ENCODE data around the gene CELA3B. TPM values are rescaled to one million over a fixed set of nuclear protein-coding genes. Genes with fewer than 3 reads are reported as not detected.
A peak's percentile ranks its signal among the peaks of the same experiment; 100 is the strongest.

CELA3B gene
- total RNA-seq, 1 experiment from 2014 or later: not detected

DNA sequence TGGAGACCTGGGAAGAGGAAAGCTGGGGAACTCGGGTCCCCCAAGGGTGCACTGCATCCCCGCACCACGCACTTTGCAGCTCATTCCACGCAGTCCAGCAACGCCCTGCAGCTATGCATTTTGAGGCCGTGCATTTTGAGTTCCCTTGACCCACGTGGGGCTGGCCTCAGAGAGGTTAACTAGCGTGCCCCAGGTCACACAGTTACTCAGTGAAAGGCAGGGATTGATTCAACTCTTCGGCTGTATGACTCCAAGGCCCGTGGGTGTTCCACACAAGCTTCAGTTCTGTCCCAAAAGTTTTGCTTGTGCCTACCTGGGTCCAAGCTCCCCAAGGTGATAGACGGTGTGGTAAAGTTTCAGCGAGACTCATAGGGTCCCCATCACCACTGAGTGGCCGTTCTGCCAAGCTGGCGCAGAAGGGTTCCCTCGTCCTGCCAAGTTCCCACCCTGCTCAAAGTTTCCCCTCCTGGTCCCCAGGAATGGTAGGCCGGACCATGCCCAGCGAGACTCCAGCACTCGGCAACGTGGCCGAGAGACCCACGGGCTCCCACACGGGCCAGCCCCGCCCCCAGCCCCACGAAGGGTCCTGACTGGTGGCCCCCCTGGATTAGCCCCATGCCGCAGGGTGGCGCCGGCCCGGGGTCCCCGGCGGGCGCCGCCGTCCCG, 40.3 kb upstream of the CELA3B start:
- intact Hi-C loops (cut with micrococcal nuclease; ENCODE audit: unreplicated experiment): no loop called here
- no peak for DNase-seq (ENCODE audit: low spot score)
- ChIA-PET POLR2A (ENCODE audit: low non-redundant PET) (no interaction called here), CTCF (no interaction called here)
- no TSS peak for BruUV-seq (replicated peaks)
- TF ChIP-seq EZH2 (IDR thresholded peaks at IDR 0.05; ENCODE audit: borderline replicate concordance, low read depth, low read length, poor library complexity, severe bottlenecking): no peak
- TF ChIP-seq, protein P1, sequence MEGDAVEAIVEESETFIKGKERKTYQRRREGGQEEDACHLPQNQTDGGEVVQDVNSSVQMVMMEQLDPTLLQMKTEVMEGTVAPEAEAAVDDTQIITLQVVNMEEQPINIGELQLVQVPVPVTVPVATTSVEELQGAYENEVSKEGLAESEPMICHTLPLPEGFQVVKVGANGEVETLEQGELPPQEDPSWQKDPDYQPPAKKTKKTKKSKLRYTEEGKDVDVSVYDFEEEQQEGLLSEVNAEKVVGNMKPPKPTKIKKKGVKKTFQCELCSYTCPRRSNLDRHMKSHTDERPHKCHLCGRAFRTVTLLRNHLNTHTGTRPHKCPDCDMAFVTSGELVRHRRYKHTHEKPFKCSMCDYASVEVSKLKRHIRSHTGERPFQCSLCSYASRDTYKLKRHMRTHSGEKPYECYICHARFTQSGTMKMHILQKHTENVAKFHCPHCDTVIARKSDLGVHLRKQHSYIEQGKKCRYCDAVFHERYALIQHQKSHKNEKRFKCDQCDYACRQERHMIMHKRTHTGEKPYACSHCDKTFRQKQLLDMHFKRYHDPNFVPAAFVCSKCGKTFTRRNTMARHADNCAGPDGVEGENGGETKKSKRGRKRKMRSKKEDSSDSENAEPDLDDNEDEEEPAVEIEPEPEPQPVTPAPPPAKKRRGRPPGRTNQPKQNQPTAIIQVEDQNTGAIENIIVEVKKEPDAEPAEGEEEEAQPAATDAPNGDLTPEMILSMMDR (conservative IDR thresholded peaks at IDR 0.05; ENCODE audit: low read depth, low read length): no peak
- Histone ChIP-seq H3K4me3 (ENCODE audit: low read depth, low read length, poor library complexity, severe bottlenecking) (peak overlapping the region; percentile 50), H3K9me3 (ENCODE audit: low read depth, low read length, poor library complexity, severe bottlenecking) (no peaks in the 10 kb centered on the region), H3K27me3 (replicated peaks; ENCODE audit: insufficient read depth, low read depth, low read length, poor library complexity) (no peaks in the 10 kb centered on the region), H3K27ac (ENCODE audit: low read depth, low read length, poor library complexity, severe bottlenecking) (no peak overlapping the region), H3K4me1 (ENCODE audit: insufficient read depth, low read length, poor library complexity, severe bottlenecking) (peaks cover 27% of the 10 kb centered on the region), H3K36me3 (ENCODE audit: insufficient read depth, low read length, poor library complexity, severe bottlenecking) (no peaks in the 10 kb centered on the region)

DNA sequence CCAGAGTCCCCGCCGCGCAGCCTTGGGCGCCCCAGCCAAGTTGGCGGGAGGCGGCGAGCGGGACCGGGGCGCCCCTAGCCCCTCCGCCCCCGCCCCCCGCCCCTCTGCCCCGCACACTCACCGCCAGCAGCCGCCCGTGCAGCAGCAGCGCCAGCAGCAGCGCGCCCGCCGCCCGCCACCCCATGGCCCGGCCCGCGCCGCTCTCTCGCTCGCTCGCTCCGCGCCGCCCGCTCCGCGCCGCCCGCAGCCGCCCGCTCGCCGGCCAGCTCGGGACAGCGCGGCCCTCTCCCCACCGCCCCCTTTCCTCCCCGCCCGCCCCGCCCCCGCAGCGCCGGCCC, 39.8 kb upstream of the CELA3B start, which contains the start of gene HSPG2:
Gene HSPG2 (minus strand): TSS at position 277 of the 338 bp plus-strand sequence. CDS start 93 bp downstream, at position 184.
- no peak for TF ChIP-seq EZH2 (IDR thresholded peaks at IDR 0.05; ENCODE audit: borderline replicate concordance, low read depth, low read length, poor library complexity, severe bottlenecking)
- TF ChIP-seq, protein P1 (conservative IDR thresholded peaks at IDR 0.05; ENCODE audit: low read depth, low read length): no peak
- peak within 1 kb of the TSS; percentile 50 for H3K4me3 ChIP-seq (ENCODE audit: low read depth, low read length, poor library complexity, severe bottlenecking)
- ChIA-PET CTCF (interaction anchor here (0.5 kb wide), 1 partner anchor 17 kb away, joined by 6 read pairs; no protein-coding TSS in a partner anchor), POLR2A (ENCODE audit: low non-redundant PET) (no interaction called here)
- peak within 1 kb of the TSS; percentile 81 for H3K27ac ChIP-seq (ENCODE audit: low read depth, low read length, poor library complexity, severe bottlenecking)
- H3K4me1 ChIP-seq (ENCODE audit: insufficient read depth, low read length, poor library complexity, severe bottlenecking): peaks cover 27% of the 10 kb centered on the region
- no peaks in the 10 kb centered on the region for H3K36me3 ChIP-seq (ENCODE audit: insufficient read depth, low read length, poor library complexity, severe bottlenecking)
- DNase-seq (ENCODE audit: low spot score): no peak
- H3K27me3 ChIP-seq (replicated peaks; ENCODE audit: insufficient read depth, low read depth, low read length, poor library complexity): no peaks in the 10 kb centered on the region
- BruUV-seq (replicated peaks): no TSS peak
- H3K9me3 ChIP-seq (ENCODE audit: low read depth, low read length, poor library complexity, severe bottlenecking): no peaks in the 10 kb centered on the region
- intact Hi-C loops (cut with micrococcal nuclease; ENCODE audit: unreplicated experiment): no loop called here

DNA sequence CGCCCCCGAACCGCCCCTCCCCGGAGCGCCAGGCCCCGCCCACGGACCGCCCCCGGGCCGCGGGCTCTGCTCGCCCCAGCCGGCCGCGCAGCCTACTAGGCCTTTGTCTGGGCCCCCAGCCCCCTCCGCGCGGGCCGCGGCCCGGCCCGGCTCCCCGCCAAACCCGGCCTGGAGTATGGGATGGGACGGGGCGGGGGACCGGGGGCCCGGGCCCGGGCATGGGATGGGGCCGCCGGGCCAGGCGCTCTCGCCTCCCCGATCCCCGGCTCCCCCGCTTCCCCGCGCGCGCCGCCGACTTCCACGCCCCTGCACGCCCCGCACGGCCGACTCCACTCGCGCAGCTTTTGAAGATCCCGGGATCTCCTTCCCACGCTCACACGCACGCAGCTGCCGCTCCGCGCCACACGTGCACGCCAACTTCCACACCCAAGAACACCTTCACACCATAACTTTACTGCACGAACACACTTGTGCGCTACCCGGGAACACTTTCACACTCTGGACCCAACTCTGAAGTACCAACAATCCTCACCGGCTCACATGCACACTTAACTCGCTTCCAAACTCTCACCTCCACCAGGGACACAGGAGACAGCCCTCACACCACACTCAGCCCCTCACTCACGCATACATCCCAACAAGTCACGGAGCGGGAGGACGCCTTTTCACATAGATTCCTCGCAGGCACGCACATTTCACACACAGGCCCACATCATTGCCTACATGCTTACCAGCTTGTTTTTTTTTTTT, 39.3 kb upstream of the CELA3B start:
- CTCF ChIA-PET: interaction anchor here (0.5 to 0.6 kb wide), 2 partner anchors 16 to 428 kb away, joined by 3 to 6 read pairs; partner anchors contain the start of gene ALPL
- TF ChIP-seq, protein P1 (conservative IDR thresholded peaks at IDR 0.05; ENCODE audit: low read depth, low read length): no peak
- TF ChIP-seq EZH2 (IDR thresholded peaks at IDR 0.05; ENCODE audit: borderline replicate concordance, low read depth, low read length, poor library complexity, severe bottlenecking): no peak
- intact Hi-C loops (cut with micrococcal nuclease; ENCODE audit: unreplicated experiment): no loop called here
- Histone ChIP-seq H3K4me1 (ENCODE audit: insufficient read depth, low read length, poor library complexity, severe bottlenecking) (peaks cover 27% of the 10 kb centered on the region), H3K27me3 (replicated peaks; ENCODE audit: insufficient read depth, low read depth, low read length, poor library complexity) (no peaks in the 10 kb centered on the region), H3K9me3 (ENCODE audit: low read depth, low read length, poor library complexity, severe bottlenecking) (no peaks in the 10 kb centered on the region), H3K4me3 (ENCODE audit: low read depth, low read length, poor library complexity, severe bottlenecking) (peak overlapping the region; percentile 45), H3K27ac (ENCODE audit: low read depth, low read length, poor library complexity, severe bottlenecking) (peak overlapping the region; percentile 81), H3K36me3 (ENCODE audit: insufficient read depth, low read length, poor library complexity, severe bottlenecking) (no peaks in the 10 kb centered on the region)
- POLR2A ChIA-PET (ENCODE audit: low non-redundant PET): no interaction called here
- peak; percentile 91 for DNase-seq (ENCODE audit: low spot score)
- no TSS peak for BruUV-seq (replicated peaks)

Data from A673 (cell line).